CD4-positive, alpha-beta memory T cell (primary cell): Measurements from ENCODE around the gene SNAPC3. TPM values are rescaled to one million over a fixed set of nuclear protein-coding genes. Genes with fewer than 3 reads are reported as not detected.
A peak's percentile ranks its signal among the peaks of the same experiment; 100 is the strongest.
"Not testable (repeated sequence)": the region's sequence is repeated elsewhere in the genome, so short reads cannot be mapped to it uniquely, and the experiment has no call there.

Source experiments
- CTCF ChIA-PET: fragments of 350-600 bp; sonication (Branson Sonifier 250); formaldehyde crosslinking; loops from one replicate; lab custom pipeline; 2021; ENCODE audit warnings: inconsistent platforms; ENCODE audit not compliant: partially characterized antibody; lab: Charles Lee
- POLR2A ChIA-PET: fragments of 350-600 bp; sonication (Branson Sonifier 250); formaldehyde crosslinking; loops from one replicate; lab custom pipeline; 2021; ENCODE audit not compliant: partially characterized antibody; lab: Charles Lee
- DNase-seq, 5 donors: peaks; one replicate each; pipeline versions ENCODE4 v3.0.0 to v3.0.0-alpha.2; 2020 to 2022; ENCODE audit warnings: mixed read lengths in 1 of 5
- H3K27ac ChIP-seq: one replicate; pipeline ENCODE4 v1.7.0; 2013; ENCODE audit warnings: low read depth, low read length
- H3K27me3 ChIP-seq: 2 replicates; pipeline ENCODE4 v1.7.0; 2013; ENCODE audit warnings: mild to moderate bottlenecking, low read length, moderate library complexity; ENCODE audit not compliant: insufficient read depth
- H3K36me3 ChIP-seq: 2 replicates; pipeline ENCODE4 v1.7.0; 2013; ENCODE audit warnings: mild to moderate bottlenecking, low read length, moderate library complexity; ENCODE audit not compliant: insufficient read depth
- H3K4me1 ChIP-seq: 2 replicates; pipeline ENCODE4 v1.7.0; 2013; ENCODE audit warnings: mild to moderate bottlenecking, low read length, moderate library complexity; ENCODE audit not compliant: insufficient read depth
- H3K4me3 ChIP-seq, 2 donors: one replicate each; pipeline ENCODE4 v1.7.0; 2013; ENCODE audit warnings: low read length in 2 of 2, mild to moderate bottlenecking in 1 of 2
- H3K9me3 ChIP-seq, 2 donors: one replicate each; pipeline ENCODE4 v1.7.0; 2013; ENCODE audit warnings: low read length in 2 of 2, control low read depth in 1 of 2; ENCODE audit not compliant: control insufficient read depth in 1 of 2
- H3K27ac Mint-ChIP-seq, 7 donors: one replicate each; pipeline ENCODE4 v1.8.0; 2020 to 2021; ENCODE audit warnings: mixed read lengths in 7 of 7, mild to moderate bottlenecking in 6 of 7, inconsistent platforms in 3 of 7, moderate library complexity in 3 of 7
- H3K27me3 Mint-ChIP-seq, 2 donors: one replicate each; pipeline ENCODE4 v1.8.0; 2020 to 2021; ENCODE audit warnings: mixed read lengths in 2 of 2
- H3K36me3 Mint-ChIP-seq, 2 donors: one replicate each; pipeline ENCODE4 v1.8.0; 2020 to 2021; ENCODE audit warnings: mixed read lengths in 2 of 2, inconsistent platforms in 1 of 2, mild to moderate bottlenecking in 1 of 2
- H3K4me1 Mint-ChIP-seq, 4 donors: one replicate each; pipeline ENCODE4 v1.8.0; 2020 to 2021; ENCODE audit warnings: mixed read lengths in 4 of 4, mild to moderate bottlenecking in 1 of 4
- H3K4me3 Mint-ChIP-seq, 8 donors: one replicate each; pipeline ENCODE4 v1.8.0; 2020 to 2021; ENCODE audit warnings: mixed read lengths in 8 of 8, mild to moderate bottlenecking in 7 of 8, moderate library complexity in 6 of 8, inconsistent platforms in 3 of 8
- H3K9me3 Mint-ChIP-seq, 8 donors: one replicate each; pipeline ENCODE4 v1.8.0; 2020 to 2021; ENCODE audit warnings: mixed read lengths in 8 of 8, mild to moderate bottlenecking in 5 of 8, inconsistent platforms in 3 of 8, moderate library complexity in 1 of 8
- intact Hi-C: fragments of 100-400 bp; cut with micrococcal nuclease; formaldehyde crosslinking; loops from one replicate; pipeline ENCODE4 v1.15.1; 2023
- polyA plus RNA-seq, 2 donors: library from polyadenylated mRNA; unstranded; fragments of 300-500 nt; fragmentation: Illumina TruSeq; gene quantifications; one replicate each; pipeline ENCODE4 v1.2.3, GENCODE V29; 2021
- total RNA-seq, 2 experiments: library from RNA; stranded (reverse); gene quantifications; one replicate each; pipeline ENCODE4 v1.2.3, GENCODE V29; 2021

SNAPC3 gene
- total RNA-seq (10 to 100 TPM; 33.3 to 34.2 TPM), polyA plus RNA-seq (10 to 100 TPM in 1 of 2 donors, 1 to 10 TPM in 1; 9.8 to 14.3 TPM)

- Histone ChIP-seq H3K27ac (peak within 1 kb of the TSS; percentile 62), H3K27me3 (no peaks in the 10 kb centered on the region), H3K9me3 (no peaks in the 10 kb centered on the region), H3K4me1 (peaks cover 45% of the 10 kb centered on the region), H3K36me3 (peaks cover 3% of the 10 kb centered on the region), H3K4me3 (peak within 1 kb of the TSS; percentile 72 to 98)
- ChIA-PET POLR2A (interaction anchor here (0.6 to 2.5 kb wide), 12 partner anchors 8 to 150 kb away, joined by 3 to 30 read pairs (median 4); partner anchors contain the start of genes CCDC171, PSIP1 and TTC39B), CTCF (interaction anchor here (0.6 to 1.6 kb wide), 9 partner anchors 22 to 210 kb away, joined by 3 to 6 read pairs (median 4); no protein-coding TSS in a partner anchor)
- H3K4me1 Mint-ChIP-seq = peaks cover 22 to 43% (median 32%) of the 10 kb centered on the region in 4 donors
- no peaks in the 10 kb centered on the region for H3K27me3 Mint-ChIP-seq
- no peaks in the 10 kb centered on the region for H3K9me3 Mint-ChIP-seq
- DNase-seq = peak; percentile 92 to 94 (median 94)
- H3K4me3 Mint-ChIP-seq = peak within 1 kb of the TSS; percentile 88 to 95 (median 93)
- intact Hi-C loops = loop anchor here (1.0 to 5.0 kb wide), 6 partner anchors 65 to 184 kb away; partner anchors contain the start of gene TTC39B
- H3K36me3 Mint-ChIP-seq = peaks cover 17 to 28% of the 10 kb centered on the region in 2 donors
- peak within 1 kb of the TSS; percentile 91 to 98 (median 95) for H3K27ac Mint-ChIP-seq
Measured at GRCh38 chr9:15422372-15423230, at the start of gene SNAPC3. SNAPC3 (plus strand) TSS chr9:15422876; CDS start chr9:15422880, 4 bp downstream.

DNA sequence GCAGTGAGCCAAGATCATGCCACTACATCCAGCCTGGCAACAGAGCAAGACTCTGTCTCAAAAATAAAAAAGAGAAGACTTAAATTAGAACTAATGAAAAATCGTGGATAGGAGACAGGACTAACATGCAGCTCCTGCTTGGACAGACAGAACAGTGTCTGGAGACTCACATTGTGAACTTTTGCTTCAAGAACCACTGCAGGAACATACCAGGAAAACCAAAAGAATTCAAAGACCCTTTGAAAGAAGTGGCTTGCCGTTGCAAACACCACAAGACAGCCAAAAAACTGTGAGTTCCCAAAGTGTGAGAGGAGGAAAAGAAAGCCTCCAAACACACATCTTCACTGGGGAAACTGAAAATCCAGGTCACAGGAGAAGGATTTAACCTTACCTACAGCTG is 48.8 kb upstream of the SNAPC3 start:
- no peak overlapping the region for H3K4me3 ChIP-seq
- Mint-ChIP-seq H3K27ac (no peak overlapping the region), H3K27me3 (peaks cover 2 to 10% of the 10 kb centered on the region in 2 donors), H3K4me3 (no peak overlapping the region), H3K4me1 (no peaks in the 10 kb centered on the region), H3K9me3 (peaks cover 0 to 9% (median 3%) of the 10 kb centered on the region in 8 donors), H3K36me3 (no peaks in the 10 kb centered on the region)
- no peaks in the 10 kb centered on the region for H3K27me3 ChIP-seq
- H3K9me3 ChIP-seq = no peaks in the 10 kb centered on the region
- ChIA-PET CTCF (interaction anchor here (1.7 kb wide), 1 partner anchor 13 kb away, joined by 4 read pairs; no protein-coding TSS in a partner anchor), POLR2A (no interaction called here)
- no peaks in the 10 kb centered on the region for H3K36me3 ChIP-seq
- no peak for DNase-seq
- no peaks in the 10 kb centered on the region for H3K4me1 ChIP-seq
- intact Hi-C loops = no loop called here
- H3K27ac ChIP-seq = no peak overlapping the region

DNA sequence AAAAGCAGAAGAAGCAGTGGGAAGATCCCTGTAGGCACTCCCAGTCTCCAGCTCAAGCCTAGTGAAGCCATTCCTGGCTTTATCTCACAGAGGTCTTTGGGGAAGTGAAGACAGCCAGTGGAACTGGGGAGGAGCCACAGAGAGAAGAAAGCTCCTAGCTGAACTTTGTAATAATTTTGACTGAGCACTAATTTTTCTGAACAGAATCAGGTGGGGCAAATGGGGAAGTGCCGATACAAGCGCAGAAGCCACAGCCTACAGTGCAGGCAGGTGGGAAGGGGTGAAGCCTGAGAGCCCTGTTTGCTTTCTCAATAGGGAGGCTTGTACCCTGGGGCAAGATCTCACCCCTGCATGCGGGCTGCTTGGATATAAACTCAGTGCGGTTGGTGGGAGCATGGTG is 48.4 kb upstream of the SNAPC3 start:
- Histone ChIP-seq H3K36me3 (no peaks in the 10 kb centered on the region), H3K4me1 (no peaks in the 10 kb centered on the region), H3K4me3 (no peak overlapping the region), H3K9me3 (no peaks in the 10 kb centered on the region), H3K27ac (no peak overlapping the region), H3K27me3 (no peaks in the 10 kb centered on the region)
- intact Hi-C loops = no loop called here
- Mint-ChIP-seq H3K4me1 (no peaks in the 10 kb centered on the region), H3K27me3 (peaks cover 2 to 9% of the 10 kb centered on the region in 2 donors), H3K36me3 (no peaks in the 10 kb centered on the region), H3K27ac (no peak overlapping the region), H3K4me3 (no peak overlapping the region), H3K9me3 (peaks cover 0 to 9% (median 3%) of the 10 kb centered on the region in 8 donors)
- ChIA-PET CTCF (interaction anchor here (1.7 kb wide), 1 partner anchor 13 kb away, joined by 4 read pairs; no protein-coding TSS in a partner anchor), POLR2A (no interaction called here)
- DNase-seq = no peak

DNA sequence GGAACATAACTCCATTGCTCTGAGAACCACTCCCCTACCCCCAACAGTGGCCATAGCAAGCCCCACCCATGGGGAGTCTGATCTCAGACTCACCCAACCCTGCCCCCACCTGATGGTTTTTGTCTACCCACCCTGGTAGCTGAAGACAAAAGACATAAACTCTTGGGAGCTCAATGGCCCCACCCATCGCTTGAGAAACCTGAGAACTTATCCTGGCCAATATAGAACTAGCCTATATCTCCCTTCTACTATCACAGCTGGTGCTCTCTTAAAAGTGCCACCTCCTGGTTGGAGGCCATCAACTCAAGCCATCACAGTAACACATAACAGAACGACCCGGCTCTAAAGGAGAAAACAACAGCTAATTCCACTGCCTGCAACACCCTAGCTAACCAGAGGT is 47.9 kb upstream of the SNAPC3 start:
- H3K4me1 Mint-ChIP-seq = no peaks in the 10 kb centered on the region
- H3K36me3 Mint-ChIP-seq = no peaks in the 10 kb centered on the region
- Histone ChIP-seq H3K9me3 (no peaks in the 10 kb centered on the region), H3K4me3 (no peak overlapping the region), H3K36me3 (no peaks in the 10 kb centered on the region), H3K4me1 (no peaks in the 10 kb centered on the region), H3K27ac (no peak overlapping the region), H3K27me3 (no peaks in the 10 kb centered on the region)
- no peak overlapping the region for H3K4me3 Mint-ChIP-seq
- DNase-seq = no peak
- H3K9me3 Mint-ChIP-seq = peaks cover 0 to 9% (median 3%) of the 10 kb centered on the region in 8 donors
- H3K27ac Mint-ChIP-seq = no peak overlapping the region
- CTCF ChIA-PET = interaction anchor here (1.7 kb wide), 1 partner anchor 12 kb away, joined by 4 read pairs; no protein-coding TSS in a partner anchor
- POLR2A ChIA-PET = no interaction called here
- intact Hi-C loops = no loop called here
- peaks cover 3 to 8% of the 10 kb centered on the region in 2 donors for H3K27me3 Mint-ChIP-seq

DNA sequence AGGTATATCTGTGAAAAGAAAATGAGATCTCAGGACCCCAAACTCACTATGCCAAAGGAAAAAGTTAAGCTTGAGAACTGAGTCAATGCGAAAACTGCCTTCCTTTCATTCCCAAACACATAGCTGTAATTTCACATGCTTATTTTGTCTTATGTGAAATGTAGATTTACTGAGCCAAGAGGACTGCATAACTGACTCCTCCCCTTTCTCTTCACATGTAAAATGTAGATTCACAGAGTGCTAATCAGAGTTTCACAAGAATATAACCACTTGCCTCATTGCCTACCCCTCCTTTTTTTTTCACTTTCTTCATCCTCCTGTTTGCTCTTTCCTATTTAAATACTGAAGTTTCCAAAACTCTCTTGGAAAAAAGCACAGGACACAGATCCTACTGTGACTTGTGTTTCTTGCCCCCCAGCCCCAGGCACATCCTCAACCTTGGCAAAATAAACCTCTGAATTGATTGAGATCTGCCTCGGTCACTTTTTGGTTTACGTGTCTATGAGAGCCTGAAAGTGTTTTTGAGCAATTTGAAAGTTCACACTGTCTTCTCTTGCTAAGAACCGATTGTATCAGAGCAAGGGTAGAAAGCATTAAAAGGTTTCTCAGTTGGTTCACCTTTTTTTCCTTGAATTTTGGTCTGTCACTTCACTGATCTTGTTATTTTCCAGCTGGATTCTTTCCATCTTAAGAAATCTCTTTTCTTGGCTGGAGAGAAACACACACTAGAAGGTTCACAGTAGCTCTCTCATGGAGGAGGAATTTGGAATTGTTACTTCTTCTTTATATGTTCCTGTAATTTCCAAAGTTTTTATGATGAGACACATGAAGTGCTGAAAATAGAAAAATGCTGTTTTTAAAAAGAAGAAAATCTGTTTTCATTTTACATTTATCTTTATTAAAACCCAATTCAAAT is 44.8 kb upstream of the SNAPC3 start:
- Histone ChIP-seq H3K27ac (no peak overlapping the region), H3K27me3 (no peaks in the 10 kb centered on the region), H3K4me3 (no peak overlapping the region), H3K36me3 (no peaks in the 10 kb centered on the region), H3K9me3 (no peaks in the 10 kb centered on the region), H3K4me1 (no peaks in the 10 kb centered on the region)
- Mint-ChIP-seq H3K4me1 (no peaks in the 10 kb centered on the region), H3K27ac (no peak overlapping the region), H3K36me3 (no peaks in the 10 kb centered on the region), H3K27me3 (peaks cover 4 to 7% of the 10 kb centered on the region in 2 donors), H3K9me3 (peaks cover 0 to 9% (median 3%) of the 10 kb centered on the region in 8 donors), H3K4me3 (no peak overlapping the region)
- intact Hi-C loops = no loop called here
- CTCF ChIA-PET = interaction anchor here (1.0 kb wide), 1 partner anchor 37 kb away, joined by 3 read pairs; no protein-coding TSS in a partner anchor
- DNase-seq = no peak
- POLR2A ChIA-PET = interaction anchor here (0.6 kb wide), 1 partner anchor 103 kb away, joined by 3 read pairs; no protein-coding TSS in a partner anchor

DNA sequence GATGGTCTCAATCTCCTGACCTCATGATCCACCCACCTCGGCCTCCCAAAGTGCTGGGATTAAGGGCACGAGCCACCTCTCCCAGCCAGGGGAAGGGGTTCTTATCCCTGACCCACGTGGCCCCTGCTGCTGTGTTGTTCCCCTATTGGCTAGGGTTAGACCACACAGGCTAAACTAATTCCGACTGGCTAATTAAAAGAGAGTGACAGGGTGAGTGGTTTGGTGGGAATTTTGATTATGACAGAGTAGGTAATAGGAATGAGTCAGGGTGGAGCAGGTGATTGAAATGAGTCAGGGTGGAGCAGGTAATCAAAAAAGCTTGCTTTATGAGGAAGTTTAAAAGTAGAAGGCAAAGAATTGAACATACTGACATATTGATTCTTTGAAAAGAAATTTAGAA is 43.4 kb upstream of the SNAPC3 start:
- DNase-seq, H3K4me3 Mint-ChIP-seq, H3K27me3 Mint-ChIP-seq, H3K4me1 ChIP-seq, intact Hi-C loops, H3K27ac ChIP-seq, H3K9me3 ChIP-seq, H3K9me3 Mint-ChIP-seq, H3K27me3 ChIP-seq, H3K36me3 Mint-ChIP-seq, CTCF ChIA-PET, H3K36me3 ChIP-seq, POLR2A ChIA-PET, H3K27ac Mint-ChIP-seq, H3K4me1 Mint-ChIP-seq, H3K4me3 ChIP-seq: not testable (repeated sequence)
